ENCODE results near the gene TREX2.
"Not testable (repeated sequence)": the region's sequence is repeated elsewhere in the genome, so short reads cannot be mapped to it uniquely, and the experiment has no call there.

The TREX2 gene

DNA sequence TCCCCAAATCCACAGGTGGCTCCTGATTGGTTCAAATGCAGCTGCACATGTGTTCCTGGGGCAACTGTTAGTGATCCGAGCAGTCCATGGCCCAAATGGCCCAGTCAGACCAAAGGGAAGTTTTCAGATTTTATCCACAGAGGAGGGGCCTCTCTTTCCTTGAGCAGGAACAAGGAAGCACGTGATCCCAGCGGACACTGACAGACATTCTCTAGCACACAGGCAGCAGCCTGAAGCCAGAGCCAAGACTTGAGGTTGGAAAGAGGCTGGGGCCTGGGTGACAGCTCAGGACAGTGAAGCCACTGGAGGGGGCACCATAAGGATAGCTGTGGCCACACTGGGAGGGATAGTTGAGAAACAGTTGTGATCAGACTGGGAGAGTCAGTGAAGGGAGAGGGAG lies 38.1 kb downstream of the TREX2 start:
- DNase-seq (ENCODE audit: low spot score), result no peak

DNA sequence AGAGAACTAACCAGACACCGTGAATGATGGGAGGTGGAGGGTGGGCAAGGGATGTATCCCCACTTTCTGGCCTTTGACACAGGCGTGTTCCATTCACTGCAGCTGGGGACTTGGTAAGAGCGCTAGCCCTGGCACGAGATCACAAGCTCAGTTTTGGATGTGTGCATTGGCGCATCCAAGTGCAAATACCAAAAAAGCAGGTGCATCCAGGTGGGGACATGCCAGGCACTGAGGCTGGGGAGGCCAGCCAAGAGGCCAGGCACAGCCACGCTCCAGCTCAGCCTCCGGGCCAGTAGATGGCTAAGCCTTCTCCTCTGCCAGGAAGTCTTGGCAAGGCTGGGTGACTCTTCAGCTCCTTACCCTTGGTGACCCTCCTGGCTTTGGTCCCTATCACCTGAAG lies 39.0 kb downstream of the TREX2 start:
- DNase-seq (ENCODE audit: low spot score), result no peak

GRCh38 chrX:153406011-153406410 lies 39.8 kb downstream of the TREX2 start:
- DNase-seq (ENCODE audit: low spot score), result no peak

GRCh38 chrX:153405426-153405825 lies 40.4 kb downstream of the TREX2 start:
- no peak for DNase-seq (ENCODE audit: low spot score)

DNA sequence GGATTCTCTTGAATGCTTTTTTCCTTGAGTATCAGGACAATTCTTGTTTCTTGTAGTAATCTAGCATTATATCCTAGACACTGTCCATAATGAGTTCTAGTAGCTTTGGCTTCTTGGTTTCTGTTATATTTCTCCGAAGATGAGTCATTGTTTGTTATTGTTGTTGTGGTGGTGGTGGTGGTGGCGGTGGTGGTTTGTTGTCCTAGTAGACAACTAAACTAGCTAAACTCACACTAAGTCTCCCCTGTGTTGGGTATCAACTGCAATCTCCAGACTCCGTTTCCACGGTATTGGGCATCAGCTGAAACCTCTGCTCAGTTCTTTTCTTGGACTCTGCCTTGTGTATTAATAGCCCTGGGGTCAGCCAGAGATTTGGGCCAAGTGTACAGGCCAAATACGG lies 41.5 kb downstream of the TREX2 start:
- DNase-seq (ENCODE audit: low spot score), result not testable (repeated sequence)

DNA sequence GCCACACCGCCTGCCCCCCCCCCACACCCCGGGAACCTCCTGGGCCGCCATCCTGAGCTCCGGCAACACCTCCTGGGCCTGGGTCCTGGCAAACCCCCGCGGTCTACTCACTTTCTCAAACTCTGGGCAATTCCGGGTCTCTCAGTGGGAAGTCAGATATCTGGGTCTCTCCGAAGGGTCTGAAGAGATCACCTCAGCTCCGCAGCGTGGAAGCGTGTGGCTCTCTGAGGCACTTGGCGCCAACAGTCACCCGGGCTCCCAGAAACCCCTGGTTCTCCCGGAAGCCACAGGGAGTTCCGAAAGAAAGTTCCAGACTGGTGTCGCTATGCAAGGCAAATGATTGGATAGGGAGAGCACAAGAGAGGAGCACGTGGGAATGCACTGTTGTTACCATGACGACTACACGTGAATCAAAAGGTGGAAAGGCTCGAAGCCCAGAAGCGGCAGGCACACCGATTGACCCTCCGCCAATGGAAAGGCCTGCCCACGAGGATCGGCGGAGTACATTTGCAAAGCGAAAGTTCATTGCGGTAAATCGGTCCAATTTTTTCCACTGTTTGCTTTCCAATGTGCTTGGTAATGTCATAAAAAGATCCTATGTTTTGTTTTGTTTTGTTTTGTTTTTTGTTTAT lies 44.6 kb downstream of the TREX2 start, which contains the start of gene PNMA6E:
PNMA6E (minus strand) TSS at position 218 of the 632 bp plus-strand sequence. CDS start 2,501 bp downstream, outside the sequence.
- no peak for DNase-seq (ENCODE audit: low spot score)

- DNase-seq (ENCODE audit: low spot score), result peak; percentile 89
These were observed 45.4 kb downstream of the TREX2 start for GRCh38 chrX:153400146-153401132.

DNA sequence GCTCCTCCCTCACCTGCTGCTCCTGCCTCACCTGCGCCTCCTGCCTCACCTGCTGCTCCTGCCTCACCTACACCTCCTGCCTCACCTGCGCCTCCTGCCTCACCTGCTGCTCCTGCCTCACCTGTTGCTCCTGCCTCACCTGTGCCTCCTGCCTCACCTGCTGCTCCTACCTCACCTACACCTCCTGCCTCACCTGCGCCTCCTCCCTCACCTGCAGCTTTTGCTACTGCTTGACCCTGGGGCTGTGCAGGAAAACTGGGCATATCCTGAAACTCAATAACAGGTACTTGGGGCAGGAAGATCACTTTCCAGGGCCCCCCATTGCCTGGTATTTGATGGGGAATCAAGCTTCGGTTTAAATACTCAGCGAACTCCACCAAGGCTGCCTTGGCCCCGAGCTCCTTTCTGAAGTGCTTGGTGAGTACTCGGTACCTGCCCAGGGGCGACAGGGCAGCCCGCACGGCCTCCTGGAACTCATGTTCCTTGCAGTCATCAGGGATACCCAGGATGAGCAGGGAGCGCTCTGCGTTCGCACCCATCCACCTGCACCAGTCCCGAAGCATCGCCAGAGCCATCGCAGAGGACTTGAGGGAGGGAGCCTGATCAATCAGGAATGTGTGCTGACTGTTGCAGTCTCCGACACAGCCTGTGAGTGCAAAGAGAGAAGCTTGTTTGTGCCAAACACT lies 47.4 kb downstream of the TREX2 start:
- no peak for DNase-seq (ENCODE audit: low spot score)

GRCh38 chrX:153397256-153397960 lies 48.4 kb downstream of the TREX2 start:
- DNase-seq (ENCODE audit: low spot score), result no peak

- no peak for DNase-seq (ENCODE audit: low spot score)
These were observed 49.3 kb downstream of the TREX2 start for GRCh38 chrX:153396320-153397195.

DNA sequence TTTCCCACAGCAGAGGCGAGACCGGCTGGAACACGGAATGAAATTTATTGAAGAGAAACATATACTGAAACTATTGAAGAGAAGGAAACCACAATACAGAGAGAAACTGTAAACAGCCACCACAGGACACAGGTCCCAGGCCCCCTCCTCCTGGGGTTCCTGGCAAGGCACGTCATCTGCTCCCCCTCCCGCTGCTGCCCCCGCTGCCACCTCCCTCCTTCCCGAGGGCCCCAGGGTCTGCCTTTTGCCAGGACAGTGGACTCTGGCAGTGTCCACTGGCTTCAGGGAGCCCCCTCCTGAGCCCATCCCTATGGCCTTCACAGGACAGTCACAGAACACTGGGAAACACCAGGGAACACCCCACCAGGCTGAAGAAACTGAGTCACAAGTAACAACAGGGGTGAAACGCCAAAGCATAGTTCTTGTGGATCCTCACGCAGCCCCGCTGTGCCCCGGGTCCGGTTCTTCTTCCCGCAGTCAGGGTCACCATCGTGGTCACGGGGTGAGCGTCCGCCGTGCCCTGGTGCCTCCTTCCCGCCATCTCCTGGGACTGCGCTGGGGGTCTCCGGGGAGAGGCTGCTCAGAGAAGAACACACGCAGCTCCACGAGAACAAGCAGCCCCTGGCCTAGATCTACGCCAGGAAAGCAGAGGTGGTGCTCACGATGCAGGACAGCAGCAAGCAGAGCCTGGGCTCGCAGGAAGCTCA lies 50.1 kb downstream of the TREX2 start:
- no peak for DNase-seq (ENCODE audit: low spot score)

- DNase-seq (ENCODE audit: low spot score), result no peak
These were observed 51.2 kb downstream of the TREX2 start for GRCh38 chrX:153394612-153395011.
